PC-9 (cell line): ENCODE data around the gene ASTN2.

Experiments used
- CTCF ChIP-seq: fragments of 200-600 bp; sonication (generic); conservative IDR thresholded peaks from 2 replicates; pipeline ENCODE4 v1.6.1; 2017; ENCODE audit warnings: mixed run types, antibody characterized with exemption, mild to moderate bottlenecking, moderate library complexity
- EZH2 ChIP-seq: fragments of 200-600 bp; sonication (generic); IDR thresholded peaks from 2 replicates; pipeline ENCODE4 v1.8.0; 2017; ENCODE audit warnings: antibody characterized with exemption, low read depth

GRCh38 chr9:117282541-117282940 is 132.3 kb downstream of the ASTN2 start:
- TF ChIP-seq CTCF: no peak
- TF ChIP-seq EZH2: no peak
